Activated naive CD8-positive, alpha-beta T cell treated with anti-CD3 and anti-CD28 coated beads, Interleukin-2, amount 50 U/mL, for 24 hours (primary cell): ENCODE data around the gene ULBP1.
A peak's percentile ranks its signal among the peaks of the same experiment; 100 is the strongest.
"Not testable (repeated sequence)": the region's sequence is repeated elsewhere in the genome, so short reads cannot be mapped to it uniquely, and the experiment has no call there.

Experiments used
- ATAC-seq: fragments of 150-1000 bp; cut with Tn5 transposase; one replicate; pipeline ENCODE4 v1.10.0; 2021
- DNase-seq: peaks from one replicate; pipeline ENCODE4 v3.0.0; 2021
- H3K27ac Mint-ChIP-seq: one replicate; pipeline ENCODE4 v1.8.0; 2021; ENCODE audit warnings: mild to moderate bottlenecking, mixed read lengths
- H3K27me3 Mint-ChIP-seq: one replicate; pipeline ENCODE4 v1.8.0; 2021; ENCODE audit warnings: mixed read lengths
- H3K36me3 Mint-ChIP-seq: one replicate; pipeline ENCODE4 v1.8.0; 2021; ENCODE audit warnings: low read depth, mixed read lengths
- H3K4me1 Mint-ChIP-seq: one replicate; pipeline ENCODE4 v1.8.0; 2021; ENCODE audit warnings: mixed read lengths
- H3K4me3 Mint-ChIP-seq: one replicate; pipeline ENCODE4 v1.8.0; 2021; ENCODE audit warnings: mild to moderate bottlenecking, moderate library complexity, mixed read lengths
- H3K9me3 Mint-ChIP-seq: one replicate; pipeline ENCODE4 v1.8.0; 2021; ENCODE audit warnings: mixed read lengths

Gene ULBP1

GRCh38 chr6:149954328-149954983, 9.3 kb upstream of the ULBP1 start:
- H3K4me3 Mint-ChIP-seq, H3K4me1 Mint-ChIP-seq, H3K27ac Mint-ChIP-seq, DNase-seq, H3K9me3 Mint-ChIP-seq, H3K36me3 Mint-ChIP-seq, ATAC-seq: not testable (repeated sequence)
- H3K27me3 Mint-ChIP-seq: peaks cover 83% of the 10 kb centered on the region

GRCh38 chr6:149954984-149955653, 8.6 kb upstream of the ULBP1 start:
- H3K9me3 Mint-ChIP-seq, ATAC-seq, DNase-seq, H3K36me3 Mint-ChIP-seq, H3K27ac Mint-ChIP-seq: not testable (repeated sequence)
- Mint-ChIP-seq H3K4me3 (peak overlapping the region; percentile 15), H3K4me1 (peaks cover 11% of the 10 kb centered on the region), H3K27me3 (peaks cover 83% of the 10 kb centered on the region)

GRCh38 chr6:149955654-149956317, 8.0 kb upstream of the ULBP1 start:
- H3K4me1 Mint-ChIP-seq: peaks cover 11% of the 10 kb centered on the region
- H3K27ac Mint-ChIP-seq, H3K4me3 Mint-ChIP-seq, ATAC-seq, H3K9me3 Mint-ChIP-seq, H3K36me3 Mint-ChIP-seq, DNase-seq: not testable (repeated sequence)
- peaks cover 83% of the 10 kb centered on the region for H3K27me3 Mint-ChIP-seq

- H3K4me3 Mint-ChIP-seq, H3K9me3 Mint-ChIP-seq, H3K36me3 Mint-ChIP-seq, DNase-seq, ATAC-seq, H3K27ac Mint-ChIP-seq: not testable (repeated sequence)
- peaks cover 16% of the 10 kb centered on the region for H3K4me1 Mint-ChIP-seq
- peaks cover 83% of the 10 kb centered on the region for H3K27me3 Mint-ChIP-seq
Observed at GRCh38 chr6:149958124-149958523, 5.6 kb upstream of the ULBP1 start.

- not testable (repeated sequence) for H3K27ac Mint-ChIP-seq, ATAC-seq, DNase-seq, H3K9me3 Mint-ChIP-seq, H3K4me3 Mint-ChIP-seq, H3K36me3 Mint-ChIP-seq
- Mint-ChIP-seq H3K27me3 (peaks cover 93% of the 10 kb centered on the region), H3K4me1 (peaks cover 32% of the 10 kb centered on the region)
Observed at GRCh38 chr6:149959806-149960205, 3.9 kb upstream of the ULBP1 start.

- ATAC-seq (no peak), DNase-seq (no peak)
- peaks cover 32% of the 10 kb centered on the region for H3K4me1 Mint-ChIP-seq
- peaks cover 93% of the 10 kb centered on the region for H3K27me3 Mint-ChIP-seq
- no peak overlapping the region for H3K4me3 Mint-ChIP-seq
- no peak overlapping the region for H3K27ac Mint-ChIP-seq
- no peaks in the 10 kb centered on the region for H3K9me3 Mint-ChIP-seq
- H3K36me3 Mint-ChIP-seq: no peaks in the 10 kb centered on the region
Observed at GRCh38 chr6:149960488-149960887, 3.3 kb upstream of the ULBP1 start.

GRCh38 chr6:149961728-149962425, 1.9 kb upstream of the ULBP1 start:
- H3K4me1 Mint-ChIP-seq: peaks cover 30% of the 10 kb centered on the region
- no peaks in the 10 kb centered on the region for H3K9me3 Mint-ChIP-seq
- H3K27ac Mint-ChIP-seq: no peak overlapping the region
- H3K36me3 Mint-ChIP-seq: no peaks in the 10 kb centered on the region
- ATAC-seq (no peak), DNase-seq (peak; percentile 40)
- H3K27me3 Mint-ChIP-seq: peaks cover 89% of the 10 kb centered on the region
- H3K4me3 Mint-ChIP-seq: no peak overlapping the region

GRCh38 chr6:149962461-149963211, 1.1 kb upstream of the ULBP1 start:
- H3K27ac Mint-ChIP-seq: peak overlapping the region; percentile 85
- no peak for DNase-seq
- peaks cover 90% of the 10 kb centered on the region for H3K27me3 Mint-ChIP-seq
- no peak for ATAC-seq
- no peaks in the 10 kb centered on the region for H3K9me3 Mint-ChIP-seq
- peak overlapping the region; percentile 83 for H3K4me3 Mint-ChIP-seq
- H3K36me3 Mint-ChIP-seq: no peaks in the 10 kb centered on the region
- peaks cover 30% of the 10 kb centered on the region for H3K4me1 Mint-ChIP-seq

- DNase-seq (peak; percentile 40), ATAC-seq (peak; percentile 17)
- Mint-ChIP-seq H3K4me3 (peak overlapping the region; percentile 83), H3K36me3 (no peaks in the 10 kb centered on the region), H3K27me3 (peaks cover 90% of the 10 kb centered on the region), H3K4me1 (peaks cover 30% of the 10 kb centered on the region), H3K27ac (peak overlapping the region; percentile 85), H3K9me3 (no peaks in the 10 kb centered on the region)
Observed at GRCh38 chr6:149963212-149963461, 606 bp upstream of the ULBP1 start.

- H3K4me3 Mint-ChIP-seq: peak overlapping the region; percentile 83
- peak overlapping the region; percentile 85 for H3K27ac Mint-ChIP-seq
- DNase-seq: peak; percentile 33
- H3K27me3 Mint-ChIP-seq: peaks cover 92% of the 10 kb centered on the region
- no peaks in the 10 kb centered on the region for H3K36me3 Mint-ChIP-seq
- no peak for ATAC-seq
- H3K9me3 Mint-ChIP-seq: no peaks in the 10 kb centered on the region
- H3K4me1 Mint-ChIP-seq: peaks cover 27% of the 10 kb centered on the region
Observed at GRCh38 chr6:149964308-149965193, 808 bp downstream of the ULBP1 start.

GRCh38 chr6:149965194-149966020, 1.7 kb downstream of the ULBP1 start:
- ATAC-seq (no peak), DNase-seq (no peak)
- Mint-ChIP-seq H3K4me3 (peak overlapping the region; percentile 83), H3K4me1 (peaks cover 27% of the 10 kb centered on the region), H3K27me3 (peaks cover 93% of the 10 kb centered on the region), H3K36me3 (no peaks in the 10 kb centered on the region), H3K9me3 (no peaks in the 10 kb centered on the region), H3K27ac (peak overlapping the region; percentile 85)

- H3K27ac Mint-ChIP-seq, DNase-seq, H3K36me3 Mint-ChIP-seq, H3K4me3 Mint-ChIP-seq, ATAC-seq, H3K9me3 Mint-ChIP-seq: not testable (repeated sequence)
- peaks cover 27% of the 10 kb centered on the region for H3K4me1 Mint-ChIP-seq
- H3K27me3 Mint-ChIP-seq: peaks cover 92% of the 10 kb centered on the region
Observed at GRCh38 chr6:149966319-149966718, 2.6 kb downstream of the ULBP1 start.

- H3K4me1 Mint-ChIP-seq: peaks cover 24% of the 10 kb centered on the region
- no peaks in the 10 kb centered on the region for H3K9me3 Mint-ChIP-seq
- H3K27me3 Mint-ChIP-seq: peaks cover 84% of the 10 kb centered on the region
- DNase-seq (no peak), ATAC-seq (no peak)
- H3K27ac Mint-ChIP-seq: no peak overlapping the region
- no peaks in the 10 kb centered on the region for H3K36me3 Mint-ChIP-seq
- H3K4me3 Mint-ChIP-seq: no peak overlapping the region
Observed at GRCh38 chr6:149967591-149967990, 3.8 kb downstream of the ULBP1 start.
